GM18867 (cell line): Measurements from ENCODE around the gene HINT1.

Experiments
- ATAC-seq: cut with Tn5 transposase; IDR thresholded peaks from one replicate; pipeline ENCODE4 v1.9.1; 2021; ENCODE audit warnings: mild to moderate bottlenecking, moderate library complexity; ENCODE audit not compliant: unreplicated experiment

HINT1 gene

GRCh38 chr5:131112424-131112823 lies 52.6 kb downstream of the HINT1 start:
- ATAC-seq: no peak

GRCh38 chr5:131110256-131110594 lies 54.8 kb downstream of the HINT1 start:
- no peak for ATAC-seq

- ATAC-seq: peak; percentile 91
Observed at GRCh38 chr5:131109540-131110255, 55.4 kb downstream of the HINT1 start.
